ENCODE results near the gene ETNK1. TPM values are rescaled to one million over a fixed set of nuclear protein-coding genes. Genes with fewer than 3 reads are reported as not detected.

The ETNK1 gene
- total RNA-seq, 2 experiments from 2014 or later: 23.7 to 88.1 TPM

DNA sequence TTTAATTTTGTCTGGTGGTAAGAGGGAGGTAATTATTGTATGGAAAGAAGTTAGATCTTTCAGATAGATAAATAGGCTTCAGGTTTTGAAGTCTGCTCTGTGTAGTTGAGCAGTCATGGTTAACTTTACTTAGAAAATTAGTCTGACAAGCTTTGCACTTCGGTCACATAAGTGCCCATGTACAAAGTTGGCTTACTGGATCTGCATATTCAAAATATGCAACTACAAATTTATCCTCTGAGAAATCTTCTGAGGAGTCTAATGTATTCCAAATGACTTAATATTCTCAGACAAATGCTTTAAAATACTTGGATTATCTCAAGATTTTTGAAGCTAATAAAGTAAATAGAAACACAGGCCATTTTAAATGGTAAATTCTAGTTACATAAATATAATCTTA, 61.2 kb downstream of the ETNK1 start:
- CTCF ChIA-PET (ENCODE audit: unreplicated experiment): no interaction called here

DNA sequence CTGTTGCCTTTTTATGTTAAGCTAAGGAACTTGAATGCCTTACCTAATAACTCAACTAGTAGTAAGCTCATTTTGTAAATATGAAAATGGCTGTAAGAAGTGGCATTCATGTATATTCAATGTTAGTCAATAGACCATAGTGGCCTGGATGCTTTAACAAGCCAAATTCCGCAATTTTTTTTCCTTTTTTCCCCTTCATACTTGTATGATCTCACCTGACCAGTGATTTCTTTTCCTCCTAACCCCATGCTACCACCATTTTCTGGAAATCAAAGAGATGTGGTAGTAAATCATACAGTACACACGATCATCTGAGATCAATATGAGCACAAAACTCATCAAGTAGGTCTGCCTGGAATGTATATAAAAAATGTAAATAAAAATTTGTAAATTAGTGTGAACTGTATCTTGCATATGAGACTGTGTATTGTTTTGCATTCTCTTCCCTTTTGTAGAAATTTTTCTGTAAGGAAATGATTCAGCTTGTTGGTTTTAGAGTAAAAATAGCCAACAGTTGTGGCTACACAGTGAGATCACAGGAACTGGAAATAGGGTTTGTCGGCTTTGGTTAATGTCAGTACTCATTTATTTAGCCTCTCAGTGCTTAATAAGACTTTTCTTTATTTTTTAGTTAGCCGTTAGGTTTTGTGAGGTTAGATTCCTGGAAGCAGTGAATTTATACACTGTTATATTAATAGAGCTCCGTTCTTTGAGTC, 62.5 kb downstream of the ETNK1 start:
- no peak for DNase-seq (ENCODE audit: low spot score)
- Histone ChIP-seq H3K4me3 (ENCODE audit: low read depth, low read length, poor library complexity, severe bottlenecking) (no peak overlapping the region), H4K20me1 (ENCODE audit: insufficient read depth, low read length) (no peaks in the 10 kb centered on the region; the same call in 1 of the 2 replicates), H3K9me2 (ENCODE audit: insufficient read depth, low read length) (no peaks in the 10 kb centered on the region), H3K36me3 (ENCODE audit: insufficient read depth, low read length) (peaks cover 18% of the 10 kb centered on the region; the same call in 1 of the 2 replicates), H3K4me1 (ENCODE audit: insufficient read depth, low read length, poor library complexity, severe bottlenecking) (no peaks in the 10 kb centered on the region), H3K79me2 (ENCODE audit: insufficient read depth, low read depth, low read length) (no peaks in the 10 kb centered on the region), H2AFZ (ENCODE audit: low read length) (no peak overlapping the region), H3K4me2 (ENCODE audit: low read length) (no peak overlapping the region), H3K27ac (ENCODE audit: low read depth, low read length, poor library complexity, severe bottlenecking) (no peak overlapping the region), H3K9me3 (ENCODE audit: low read length) (no peaks in the 10 kb centered on the region)
- ChIA-PET POLR2A (interaction anchor here (0.8 kb wide), 2 partner anchors 13 to 17 kb away, joined by 3 read pairs; no protein-coding TSS in a partner anchor), CTCF (ENCODE audit: unreplicated experiment) (no interaction called here)
- TF ChIP-seq, protein P1, sequence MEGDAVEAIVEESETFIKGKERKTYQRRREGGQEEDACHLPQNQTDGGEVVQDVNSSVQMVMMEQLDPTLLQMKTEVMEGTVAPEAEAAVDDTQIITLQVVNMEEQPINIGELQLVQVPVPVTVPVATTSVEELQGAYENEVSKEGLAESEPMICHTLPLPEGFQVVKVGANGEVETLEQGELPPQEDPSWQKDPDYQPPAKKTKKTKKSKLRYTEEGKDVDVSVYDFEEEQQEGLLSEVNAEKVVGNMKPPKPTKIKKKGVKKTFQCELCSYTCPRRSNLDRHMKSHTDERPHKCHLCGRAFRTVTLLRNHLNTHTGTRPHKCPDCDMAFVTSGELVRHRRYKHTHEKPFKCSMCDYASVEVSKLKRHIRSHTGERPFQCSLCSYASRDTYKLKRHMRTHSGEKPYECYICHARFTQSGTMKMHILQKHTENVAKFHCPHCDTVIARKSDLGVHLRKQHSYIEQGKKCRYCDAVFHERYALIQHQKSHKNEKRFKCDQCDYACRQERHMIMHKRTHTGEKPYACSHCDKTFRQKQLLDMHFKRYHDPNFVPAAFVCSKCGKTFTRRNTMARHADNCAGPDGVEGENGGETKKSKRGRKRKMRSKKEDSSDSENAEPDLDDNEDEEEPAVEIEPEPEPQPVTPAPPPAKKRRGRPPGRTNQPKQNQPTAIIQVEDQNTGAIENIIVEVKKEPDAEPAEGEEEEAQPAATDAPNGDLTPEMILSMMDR (conservative IDR thresholded peaks at IDR 0.05; ENCODE audit: low read length): no peak
- TF ChIP-seq EZH2phosphoT487 (IDR thresholded peaks at IDR 0.05; ENCODE audit: borderline replicate concordance, low read depth, low read length): no peak
- intact Hi-C loops (cut with micrococcal nuclease; ENCODE audit: unreplicated experiment): no loop called here
- BruUV-seq (replicated peaks): no TSS peak

More for the DNA sequence above, 61.2 kb downstream of the ETNK1 start:
- Histone ChIP-seq H3K4me1 (ENCODE audit: insufficient read depth, low read length, poor library complexity, severe bottlenecking) (no peaks in the 10 kb centered on the region), H3K27ac (ENCODE audit: low read depth, low read length, poor library complexity, severe bottlenecking) (no peak overlapping the region), H2AFZ (ENCODE audit: low read length) (no peak overlapping the region), H3K9me3 (ENCODE audit: low read length) (no peaks in the 10 kb centered on the region), H4K20me1 (ENCODE audit: insufficient read depth, low read length) (no peaks in the 10 kb centered on the region; the same call in 1 of the 2 replicates), H3K36me3 (ENCODE audit: insufficient read depth, low read length) (peaks cover 18% of the 10 kb centered on the region; the same call in 1 of the 2 replicates), H3K4me2 (ENCODE audit: low read length) (no peak overlapping the region), H3K9me2 (ENCODE audit: insufficient read depth, low read length) (no peaks in the 10 kb centered on the region), H3K79me2 (ENCODE audit: insufficient read depth, low read depth, low read length) (no peaks in the 10 kb centered on the region), H3K4me3 (ENCODE audit: low read depth, low read length, poor library complexity, severe bottlenecking) (no peak overlapping the region)
- TF ChIP-seq, protein P1 (conservative IDR thresholded peaks at IDR 0.05; ENCODE audit: low read length): no peak
- TF ChIP-seq EZH2phosphoT487 (IDR thresholded peaks at IDR 0.05; ENCODE audit: borderline replicate concordance, low read depth, low read length): no peak
- intact Hi-C loops (cut with micrococcal nuclease; ENCODE audit: unreplicated experiment): no loop called here
- no TSS peak for BruUV-seq (replicated peaks)
- POLR2A ChIA-PET: interaction anchor here (0.6 to 0.7 kb wide), 7 partner anchors 35 to 1055 kb away, joined by 3 to 11 read pairs (median 4); partner anchors contain the start of gene LDHB
- DNase-seq (ENCODE audit: low spot score): no peak

DNA sequence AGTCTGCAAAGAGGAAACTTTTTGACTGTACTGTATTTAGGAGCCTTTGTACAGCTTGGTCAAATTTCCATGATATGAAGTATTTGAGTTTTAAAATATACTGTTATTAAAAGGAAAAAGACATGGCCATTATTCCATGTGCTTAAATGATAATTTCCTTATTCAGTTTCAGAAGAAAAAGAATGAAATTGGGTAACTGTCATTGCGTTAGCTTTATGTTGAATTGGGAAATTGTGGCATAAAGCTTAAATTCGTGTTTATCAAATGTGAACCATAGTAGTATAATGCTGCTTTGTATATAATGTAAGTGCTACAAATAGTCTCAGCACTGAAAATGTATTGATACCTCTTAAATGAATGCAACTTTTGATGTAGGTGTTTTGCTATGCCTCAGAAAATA, 64.9 kb downstream of the ETNK1 start:
- intact Hi-C loops (cut with micrococcal nuclease; ENCODE audit: unreplicated experiment): no loop called here
- TF ChIP-seq, protein P1 (conservative IDR thresholded peaks at IDR 0.05; ENCODE audit: low read length): no peak
- TF ChIP-seq EZH2phosphoT487 (IDR thresholded peaks at IDR 0.05; ENCODE audit: borderline replicate concordance, low read depth, low read length): no peak
- no peak overlapping the region for H3K4me3 ChIP-seq (ENCODE audit: low read depth, low read length, poor library complexity, severe bottlenecking)
- no peaks in the 10 kb centered on the region for H3K9me3 ChIP-seq (ENCODE audit: low read length)
- no peak overlapping the region for H3K27ac ChIP-seq (ENCODE audit: low read depth, low read length, poor library complexity, severe bottlenecking)
- no peak for DNase-seq (ENCODE audit: low spot score)
- H2AFZ ChIP-seq (ENCODE audit: low read length): no peak overlapping the region
- H3K4me1 ChIP-seq (ENCODE audit: insufficient read depth, low read length, poor library complexity, severe bottlenecking): no peaks in the 10 kb centered on the region
- BruUV-seq (replicated peaks): no TSS peak
- no peaks in the 10 kb centered on the region for H3K79me2 ChIP-seq (ENCODE audit: insufficient read depth, low read depth, low read length)
- no peaks in the 10 kb centered on the region; the same call in 1 of the 2 replicates for H4K20me1 ChIP-seq (ENCODE audit: insufficient read depth, low read length)
- ChIA-PET CTCF (ENCODE audit: unreplicated experiment) (no interaction called here), POLR2A (no interaction called here)
- H3K4me2 ChIP-seq (ENCODE audit: low read length): no peak overlapping the region
- peaks cover 15% of the 10 kb centered on the region; the same call in 1 of the 2 replicates for H3K36me3 ChIP-seq (ENCODE audit: insufficient read depth, low read length)
- H3K9me2 ChIP-seq (ENCODE audit: insufficient read depth, low read length): no peaks in the 10 kb centered on the region

All from OCI-LY7 (cell line).